IMR-90 (cell line): ENCODE measurements around the gene CKS1B. TPM values are rescaled to one million over a fixed set of nuclear protein-coding genes. Genes with fewer than 3 reads are reported as not detected.

Experiments used
- ATAC-seq: fragments of 200-7000 bp; cut with Tn5 transposase; 2 replicates; pipeline ENCODE4 v1.9.1; 2020; ENCODE audit warnings: low read depth, mild to moderate bottlenecking, moderate library complexity
- BruUV-seq: library from RNA; stranded (reverse); fragments of 400-500 nt; replicated peaks from 2 replicates; lab custom pipeline; 2021; lab: Mats Ljungman, UMichigan
- CTCF ChIA-PET: fragments of 300-600 bp; formaldehyde crosslinking; extraction: SDS; loops from one replicate; lab custom pipeline; 2021; ENCODE audit warnings: antibody characterized with exemption; lab: Yijun Ruan, JAX
- POLR2A ChIA-PET: fragments of 300-600 bp; sonication (Branson Sonifier 250); formaldehyde crosslinking; loops from one replicate; lab custom pipeline; 2022; ENCODE audit warnings: antibody characterized with exemption; ENCODE audit not compliant: unreplicated experiment; lab: Charles Lee
- DNase-seq: peaks from one replicate; pipeline ENCODE4 v3.0.0; 2013
- H2AFZ ChIP-seq: replicated peaks from 2 replicates; pipeline ENCODE3; 2013; ENCODE audit warnings: low read length, mild to moderate bottlenecking; ENCODE audit not compliant: poor library complexity
- H2AK5ac ChIP-seq: 2 replicates; pipeline ENCODE4 v1.6.1; 2013; ENCODE audit warnings: low read depth, low read length, inconsistent platforms
- H2AK9ac ChIP-seq: replicated peaks from 2 replicates; pipeline ENCODE3; 2013; ENCODE audit warnings: mild to moderate bottlenecking, low read depth, low read length, moderate library complexity; ENCODE audit not compliant: poor library complexity
- H2BK120ac ChIP-seq: 2 replicates; pipeline ENCODE4 v1.6.1; 2013; ENCODE audit warnings: low read depth, low read length, inconsistent platforms
- H2BK15ac ChIP-seq: 3 replicates; pipeline ENCODE4 v1.6.1; 2013; ENCODE audit warnings: low read depth, low read length, inconsistent platforms
- H2BK20ac ChIP-seq: 2 replicates; pipeline ENCODE4 v1.6.1; 2013; ENCODE audit warnings: low read depth, mild to moderate bottlenecking, inconsistent platforms, low read length, moderate library complexity
- H2BK5ac ChIP-seq: 2 replicates; pipeline ENCODE4 v1.6.1; 2013; ENCODE audit warnings: mild to moderate bottlenecking, low read depth, low read length, inconsistent platforms; ENCODE audit not compliant: poor library complexity, severe bottlenecking
- H3K14ac ChIP-seq: replicated peaks from 2 replicates; pipeline ENCODE4 v1.6.1; 2013; ENCODE audit warnings: low read depth, low read length, inconsistent platforms
- H3K18ac ChIP-seq: 2 replicates; pipeline ENCODE4 v1.6.1; 2013; ENCODE audit warnings: low read depth, low read length, control low read depth
- H3K23ac ChIP-seq: 2 replicates; pipeline ENCODE4 v1.6.1; 2013; ENCODE audit warnings: low read depth, low read length, inconsistent platforms
- H3K27ac ChIP-seq: 2 replicates; pipeline ENCODE4 v1.5.1; 2013; ENCODE audit warnings: mild to moderate bottlenecking, control low read depth, low read length; ENCODE audit not compliant: insufficient read depth
- H3K27me3 ChIP-seq: 2 replicates; pipeline ENCODE4 v1.6.1; 2013; ENCODE audit warnings: low read length; ENCODE audit not compliant: control insufficient read depth, insufficient read depth
- H3K36me3 ChIP-seq: 2 replicates; pipeline ENCODE4 v1.6.1; 2013; ENCODE audit warnings: low read length, mixed read lengths; ENCODE audit not compliant: control insufficient read depth, insufficient read depth
- H3K4ac ChIP-seq: 2 replicates; pipeline ENCODE4 v1.6.1; 2013; ENCODE audit warnings: low read depth, low read length, inconsistent platforms
- H3K4me1 ChIP-seq: 2 replicates; pipeline ENCODE4 v1.6.1; 2013; ENCODE audit warnings: low read length, mixed read lengths; ENCODE audit not compliant: control insufficient read depth, insufficient read depth
- H3K4me2 ChIP-seq: 2 replicates; pipeline ENCODE4 v1.6.1; 2013; ENCODE audit warnings: low read depth, mild to moderate bottlenecking, control low read depth, low read length, moderate library complexity
- H3K4me3 ChIP-seq: 2 replicates; pipeline ENCODE4 v1.5.1; 2013; ENCODE audit warnings: low read depth, mild to moderate bottlenecking, control low read depth, low read length, moderate library complexity; ENCODE audit not compliant: insufficient read depth
- H3K56ac ChIP-seq: 2 replicates; pipeline ENCODE4 v1.6.1; 2013; ENCODE audit warnings: low read length, inconsistent platforms; ENCODE audit not compliant: insufficient read depth; ENCODE audit errors: extremely low read depth
- H3K79me1 ChIP-seq, 2 experiments: 2 replicates each; pipeline ENCODE4 v1.6.1; 2013; ENCODE audit warnings: low read length in 2 of 2, inconsistent platforms in 1 of 2, low read depth in 1 of 2
- H3K9ac ChIP-seq: 2 replicates; pipeline ENCODE4 v1.6.1; 2013; ENCODE audit warnings: low read depth, low read length, control low read depth
- H3K9me1 ChIP-seq: 2 replicates; pipeline ENCODE4 v1.6.1; 2013; ENCODE audit warnings: low read length, inconsistent platforms; ENCODE audit not compliant: insufficient read depth
- H3K9me3 ChIP-seq: 2 replicates; pipeline ENCODE4 v1.6.1; 2013; ENCODE audit warnings: low read length; ENCODE audit not compliant: control insufficient read depth, insufficient read depth
- H4K20me1 ChIP-seq: 2 replicates; pipeline ENCODE4 v1.6.1; 2013; ENCODE audit warnings: low read length, inconsistent platforms; ENCODE audit not compliant: insufficient read depth
- H4K5ac ChIP-seq: 2 replicates; pipeline ENCODE4 v1.6.1; 2013; ENCODE audit warnings: mild to moderate bottlenecking, low read depth, low read length, control low read depth
- H4K8ac ChIP-seq, 2 experiments: 2 replicates each; pipeline ENCODE4 v1.6.1; 2013; ENCODE audit warnings: low read depth in 2 of 2, low read length in 2 of 2, control low read depth in 1 of 2, inconsistent platforms in 1 of 2
- H4K91ac ChIP-seq: 2 replicates; pipeline ENCODE4 v1.6.1; 2013; ENCODE audit warnings: low read depth, low read length, inconsistent platforms; ENCODE audit not compliant: insufficient read depth
- BHLHE40 ChIP-seq: fragments of 150-350 bp; IDR thresholded peaks from 2 replicates; pipeline ENCODE4 v1.6.1; 2016; ENCODE audit warnings: mild to moderate bottlenecking, low read depth, low read length
- CEBPB ChIP-seq: IDR thresholded peaks from 2 replicates; pipeline ENCODE4 v1.6.1; 2012; ENCODE audit warnings: low read depth, low read length, improper control_type of control experiment
- CHD1 ChIP-seq: IDR thresholded peaks from 2 replicates; pipeline ENCODE4 v1.6.1; 2012; ENCODE audit warnings: low read depth, low read length, improper control_type of control experiment
- ELK1 ChIP-seq: fragments of 150-350 bp; IDR thresholded peaks from 2 replicates; pipeline ENCODE4 v1.6.1; 2016; ENCODE audit warnings: low read depth, mild to moderate bottlenecking, low read length, moderate library complexity, borderline replicate concordance
- FOS ChIP-seq: fragments of 150-350 bp; IDR thresholded peaks from 2 replicates; pipeline ENCODE4 v1.6.1; 2016; ENCODE audit warnings: low read depth, low read length
- MAZ ChIP-seq: IDR thresholded peaks from 2 replicates; pipeline ENCODE4 v1.6.1; 2012; ENCODE audit warnings: low read depth, mild to moderate bottlenecking, low read length, improper control_type of control experiment, moderate library complexity, borderline replicate concordance
- MXI1 ChIP-seq: IDR thresholded peaks from 2 replicates; pipeline ENCODE4 v1.6.1; 2012; ENCODE audit warnings: low read depth, mild to moderate bottlenecking, low read length, moderate library complexity, borderline replicate concordance
- NFE2L2 ChIP-seq: fragments of 150-350 bp; IDR thresholded peaks from 2 replicates; pipeline ENCODE4 v1.6.1; 2016; ENCODE audit warnings: low read depth, mild to moderate bottlenecking, low read length
- POLR2A ChIP-seq: IDR thresholded peaks from 2 replicates; pipeline ENCODE4 v1.6.1; 2012; ENCODE audit warnings: mild to moderate bottlenecking, low read depth, low read length
- RAD21 ChIP-seq: IDR thresholded peaks from 2 replicates; pipeline ENCODE4 v1.6.1; 2012; ENCODE audit warnings: low read length, improper control_type of control experiment
- RCOR1 ChIP-seq: IDR thresholded peaks from 2 replicates; pipeline ENCODE4 v1.6.1; 2012; ENCODE audit warnings: mild to moderate bottlenecking, low read length, improper control_type of control experiment; ENCODE audit not compliant: insufficient replicate concordance
- RFX5 ChIP-seq: IDR thresholded peaks from 2 replicates; pipeline ENCODE4 v1.8.0; 2012; ENCODE audit warnings: low read depth, mild to moderate bottlenecking, low read length, moderate library complexity
- SMC3 ChIP-seq: fragments of 150-350 bp; IDR thresholded peaks from 2 replicates; pipeline ENCODE4 v1.6.1; 2016; ENCODE audit warnings: low read depth, mild to moderate bottlenecking, antibody characterized with exemption, low read length, moderate library complexity
- USF2 ChIP-seq: fragments of 150-350 bp; IDR thresholded peaks from 2 replicates; pipeline ENCODE4 v1.6.1; 2017; ENCODE audit warnings: mild to moderate bottlenecking, antibody characterized with exemption, low read length, low read depth
- WGBS, 2 experiments: methylation state at CpG; one replicate each; pipeline versions ENCODE4 v1.1.5 to v1.1.7; 2013; ENCODE audit warnings: missing lambda C conversion rate in 2 of 2; ENCODE audit not compliant: insufficient read length in 1 of 2; ENCODE audit errors: extremely low coverage in 2 of 2; 5-methylcytosine and 5-hydroxymethylcytosine counted together
- dilution Hi-C: fragments of 300-500 bp; cut with HindIII; formaldehyde crosslinking; loops from one replicate; pipeline ENCODE4 v1.14.3; 2018; ENCODE audit warnings: low sequenced_read_pairs; ENCODE audit not compliant: unreplicated experiment
- in situ Hi-C: fragments of 300-500 bp; cut with MboI; formaldehyde crosslinking; loops from 3 replicates; pipeline ENCODE4 v1.14.3; 2019; ENCODE audit warnings: low sequenced_read_pairs, inconsistent platforms, mixed read lengths
- intact Hi-C: fragments of 100-400 bp; cut with micrococcal nuclease; formaldehyde crosslinking; loops from 2 replicates; pipeline ENCODE4 v1.10.0; 2022
- polyA plus RNA-seq, 3 experiments: library from polyadenylated mRNA; depleted of rRNA; stranded (reverse); fragments of >200 nt; gene quantifications; 2 replicates each; pipeline ENCODE4 v1.2.3, GENCODE V29; 2012; ENCODE audit warnings: low replicate concordance in 1 of 3
- total RNA-seq: library from RNA; depleted of rRNA; stranded (reverse); fragments of >200 nt; gene quantifications from 2 replicates; pipeline ENCODE4 v1.2.3, GENCODE V29; 2012
- TF ChIP-seq, protein P1 (sequence below): conservative IDR thresholded peaks from 2 replicates; pipeline ENCODE4 v1.5.1; 2012; ENCODE audit warnings: mild to moderate bottlenecking, low read depth, low read length, improper control_type of control experiment

Gene CKS1B
- total and polyA plus RNA-seq, 2 of the 4 experiments (the other 2 are of a cell fraction), result 140 to 195 TPM

DNA sequence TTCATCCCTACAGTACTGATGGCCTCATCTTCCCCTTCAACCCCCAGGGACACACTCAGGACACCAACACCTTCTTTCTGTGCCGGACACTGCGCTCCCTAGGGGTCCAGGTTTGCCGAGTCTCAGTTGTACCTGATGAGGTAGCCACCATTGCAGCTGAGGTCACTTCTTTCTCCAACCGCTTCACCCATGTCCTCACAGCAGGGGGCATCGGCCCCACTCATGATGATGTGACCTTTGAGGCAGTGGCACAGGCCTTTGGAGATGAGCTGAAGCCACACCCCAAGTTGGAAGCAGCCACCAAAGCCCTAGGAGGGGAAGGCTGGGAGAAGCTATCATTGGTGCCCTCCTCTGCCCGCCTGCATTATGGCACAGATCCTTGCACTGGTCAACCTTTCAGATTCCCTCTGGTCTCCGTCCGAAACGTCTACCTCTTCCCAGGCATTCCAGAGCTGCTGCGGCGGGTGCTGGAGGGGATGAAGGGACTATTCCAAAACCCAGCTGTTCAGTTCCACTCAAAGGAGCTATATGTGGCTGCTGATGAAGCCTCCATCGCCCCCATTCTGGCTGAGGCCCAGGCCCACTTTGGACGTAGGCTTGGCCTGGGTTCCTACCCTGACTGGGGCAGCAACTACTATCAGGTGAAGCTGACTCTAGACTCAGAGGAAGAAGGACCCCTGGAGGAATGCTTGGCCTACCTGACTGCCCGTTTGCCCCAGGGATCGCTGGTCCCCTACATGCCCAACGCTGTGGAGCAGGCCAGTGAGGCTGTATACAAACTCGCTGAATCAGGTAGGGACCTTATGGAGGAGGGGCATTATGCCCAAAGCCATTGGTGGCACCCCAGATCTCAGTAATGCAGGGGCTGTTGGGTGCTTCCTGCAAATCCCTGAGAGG lies 13.8 kb downstream of the CKS1B start:
- Histone ChIP-seq H2BK20ac (no peak overlapping the region), H3K4me3 (no peak overlapping the region), H3K9ac (no peak overlapping the region), H2BK15ac (no peak overlapping the region), H4K20me1 (peaks cover 12% of the 10 kb centered on the region; the same call in 1 of the 2 replicates), H4K5ac (no peak overlapping the region), H3K14ac (no peak overlapping the region), H3K23ac (no peak overlapping the region), H3K4ac (no peak overlapping the region), H3K4me2 (no peak overlapping the region), H4K91ac (no peak overlapping the region), H3K79me1 (peaks cover 26 to 63% of the 10 kb centered on the region in 2 experiments), H3K27ac (no peak overlapping the region), H4K8ac (no peak overlapping the region), H3K4me1 (peaks cover 3% of the 10 kb centered on the region), H3K56ac (no peak overlapping the region), H3K18ac (no peak overlapping the region), H3K9me1 (peaks cover 10% of the 10 kb centered on the region), H2AK9ac (no peak overlapping the region), H3K36me3 (peaks cover 28% of the 10 kb centered on the region), H2BK5ac (no peak overlapping the region), H3K9me3 (no peaks in the 10 kb centered on the region), H2AFZ (no peak overlapping the region), H3K27me3 (no peaks in the 10 kb centered on the region), H2AK5ac (no peak overlapping the region), H2BK120ac (no peak overlapping the region)
- dilution Hi-C loops, result no loop called here
- ChIA-PET CTCF (no interaction called here), POLR2A (no interaction called here)
- ATAC-seq, result no peak
- in situ Hi-C loops, result no loop called here
- DNase-seq, result no peak
- intact Hi-C loops, result no loop called here
- no TSS peak for BruUV-seq
- WGBS, 2 experiments, result 90% methylated on average over 5 of the region's 17 CpGs; no CpG with 5 or more reads in 1 of the 2 experiments
- TF ChIP-seq, protein P1, sequence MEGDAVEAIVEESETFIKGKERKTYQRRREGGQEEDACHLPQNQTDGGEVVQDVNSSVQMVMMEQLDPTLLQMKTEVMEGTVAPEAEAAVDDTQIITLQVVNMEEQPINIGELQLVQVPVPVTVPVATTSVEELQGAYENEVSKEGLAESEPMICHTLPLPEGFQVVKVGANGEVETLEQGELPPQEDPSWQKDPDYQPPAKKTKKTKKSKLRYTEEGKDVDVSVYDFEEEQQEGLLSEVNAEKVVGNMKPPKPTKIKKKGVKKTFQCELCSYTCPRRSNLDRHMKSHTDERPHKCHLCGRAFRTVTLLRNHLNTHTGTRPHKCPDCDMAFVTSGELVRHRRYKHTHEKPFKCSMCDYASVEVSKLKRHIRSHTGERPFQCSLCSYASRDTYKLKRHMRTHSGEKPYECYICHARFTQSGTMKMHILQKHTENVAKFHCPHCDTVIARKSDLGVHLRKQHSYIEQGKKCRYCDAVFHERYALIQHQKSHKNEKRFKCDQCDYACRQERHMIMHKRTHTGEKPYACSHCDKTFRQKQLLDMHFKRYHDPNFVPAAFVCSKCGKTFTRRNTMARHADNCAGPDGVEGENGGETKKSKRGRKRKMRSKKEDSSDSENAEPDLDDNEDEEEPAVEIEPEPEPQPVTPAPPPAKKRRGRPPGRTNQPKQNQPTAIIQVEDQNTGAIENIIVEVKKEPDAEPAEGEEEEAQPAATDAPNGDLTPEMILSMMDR, result no peak
- TF ChIP-seq RCOR1, result no peak
- TF ChIP-seq USF2, result no peak
- TF ChIP-seq CEBPB, result no peak
- no peak for TF ChIP-seq NFE2L2
- TF ChIP-seq MXI1, result no peak
- no peak for TF ChIP-seq SMC3
- TF ChIP-seq RAD21, result no peak
- TF ChIP-seq ELK1, result no peak
- no peak for TF ChIP-seq CHD1
- TF ChIP-seq POLR2A, result no peak
- TF ChIP-seq RFX5, result no peak
- TF ChIP-seq FOS, result no peak
- no peak for TF ChIP-seq BHLHE40
- TF ChIP-seq MAZ, result no peak
